Erythroblast (primary cell): Measurements from ENCODE around the gene TUBB.
A peak's percentile ranks its signal among the peaks of the same experiment; 100 is the strongest.
"Not testable (repeated sequence)": the region's sequence is repeated elsewhere in the genome, so short reads cannot be mapped to it uniquely, and the experiment has no call there.

ENCODE experiments used
- DNase-seq, 2 experiments: peaks; one replicate each; lab custom pipeline; 2025; lab: John Stamatoyannopoulos, UW
- GATA1 ChIP-seq: IDR thresholded peaks from 2 replicates; pipeline ENCODE4 v1.6.1; 2011; ENCODE audit warnings: low read depth, mild to moderate bottlenecking, control low read depth, low read length, moderate library complexity
- POLR2A ChIP-seq: IDR thresholded peaks from 2 replicates; pipeline ENCODE4 v1.6.1; 2011; ENCODE audit warnings: mild to moderate bottlenecking, low read length

Gene TUBB

GRCh38 chr6:30696432-30696831, 23.7 kb upstream of the TUBB start:
- TF ChIP-seq GATA1 (no peak), POLR2A (no peak)
- no peak for DNase-seq

GRCh38 chr6:30700340-30700739, 19.8 kb upstream of the TUBB start:
- TF ChIP-seq POLR2A (no peak), GATA1 (no peak)
- no peak for DNase-seq

GRCh38 chr6:30703011-30703410, 17.1 kb upstream of the TUBB start:
- DNase-seq, result no peak
- TF ChIP-seq POLR2A, result no peak
- no peak for TF ChIP-seq GATA1

- TF ChIP-seq GATA1, result no peak
- no peak for TF ChIP-seq POLR2A
- DNase-seq, result no peak
These were observed 16.3 kb upstream of the TUBB start for GRCh38 chr6:30703821-30704220.

GRCh38 chr6:30705620-30706019, 14.5 kb upstream of the TUBB start:
- no peak for TF ChIP-seq POLR2A
- TF ChIP-seq GATA1, result no peak

GRCh38 chr6:30707281-30707850, 12.8 kb upstream of the TUBB start:
- no peak for DNase-seq
- TF ChIP-seq POLR2A (no peak), GATA1 (no peak)

More at GRCh38 chr6:30705620-30706019, 14.5 kb upstream of the TUBB start:
- no peak for DNase-seq

GRCh38 chr6:30709101-30709868, 10.9 kb upstream of the TUBB start:
- TF ChIP-seq GATA1 (no peak), POLR2A (no peak)
- no peak for DNase-seq

- TF ChIP-seq POLR2A, result no peak
- TF ChIP-seq GATA1, result no peak
- DNase-seq, result no peak
These were observed 8.3 kb upstream of the TUBB start for GRCh38 chr6:30711758-30712380.

- no peak for TF ChIP-seq GATA1
- TF ChIP-seq POLR2A, result peak; percentile 36
- DNase-seq, result peak; percentile 75 to 79
These were observed 7.7 kb upstream of the TUBB start for GRCh38 chr6:30712441-30712945.

GRCh38 chr6:30714263-30714662, 5.9 kb upstream of the TUBB start:
- TF ChIP-seq POLR2A (no peak), GATA1 (no peak)
- DNase-seq, result no peak

- no peak for TF ChIP-seq POLR2A
- no peak for TF ChIP-seq GATA1
These were observed 3.3 kb upstream of the TUBB start for GRCh38 chr6:30716879-30717128.

GRCh38 chr6:30717129-30717844, 2.9 kb upstream of the TUBB start, which contains the start of gene MDC1:
TSS of gene MDC1 (minus strand) at chr6:30717281. CDS start at chr6:30715175, 2,106 bp downstream.
- DNase-seq, result peak; percentile 100
- TF ChIP-seq GATA1, result no peak
- TF ChIP-seq POLR2A, result peak; percentile 91

More at GRCh38 chr6:30716879-30717128, 3.3 kb upstream of the TUBB start:
- no peak for DNase-seq

- peak; percentile 9 for TF ChIP-seq POLR2A
- DNase-seq, result not testable (repeated sequence)
These were observed 2.1 kb upstream of the TUBB start for GRCh38 chr6:30717845-30718720.
